Activated CD4-positive, alpha-beta T cell treated with anti-CD3 and anti-CD28 coated beads for 36 hours (primary cell): ENCODE data around the gene PIK3CD. TPM values are rescaled to one million over a fixed set of nuclear protein-coding genes. Genes with fewer than 3 reads are reported as not detected.

Source experiments
- ATAC-seq: fragments of 200-7000 bp; cut with Tn5 transposase; one replicate; pipeline ENCODE4 v1.10.0; 2021; ENCODE audit warnings: mild to moderate bottlenecking, moderate library complexity
- CTCF ChIA-PET: fragments of 350-600 bp; sonication (Branson Sonifier 250); formaldehyde crosslinking; loops from one replicate; lab custom pipeline; 2021; ENCODE audit warnings: antibody characterized with exemption; lab: Charles Lee
- POLR2A ChIA-PET: fragments of 350-600 bp; sonication (Branson Sonifier 250); formaldehyde crosslinking; loops from one replicate; lab custom pipeline; 2021; ENCODE audit warnings: antibody characterized with exemption, inconsistent platforms; lab: Charles Lee
- DNase-seq: peaks from one replicate; pipeline ENCODE4 v3.0.0-alpha.2; 2020
- H3K27ac Mint-ChIP-seq: one replicate; pipeline ENCODE4 v1.8.0; 2021; ENCODE audit warnings: mixed read lengths
- H3K27me3 Mint-ChIP-seq: one replicate; pipeline ENCODE4 v1.8.0; 2021; ENCODE audit warnings: mixed read lengths
- H3K36me3 Mint-ChIP-seq: one replicate; pipeline ENCODE4 v1.8.0; 2021; ENCODE audit warnings: low read depth, mixed read lengths
- H3K4me1 Mint-ChIP-seq: one replicate; pipeline ENCODE4 v1.8.0; 2021; ENCODE audit warnings: mixed read lengths
- H3K4me3 Mint-ChIP-seq: one replicate; pipeline ENCODE4 v1.8.0; 2021; ENCODE audit warnings: mild to moderate bottlenecking, moderate library complexity, mixed read lengths
- H3K9me3 Mint-ChIP-seq: one replicate; pipeline ENCODE4 v1.8.0; 2021; ENCODE audit warnings: low read depth, mixed read lengths
- intact Hi-C, 2 experiments: fragments of 100-400 bp; cut with DNase I in 1 of 2; cut with micrococcal nuclease in 1 of 2; formaldehyde crosslinking; loops; one replicate each; pipeline versions ENCODE4 v1.14.2 to v1.15.1; 2022 to 2024; cut with DNase I, micrococcal nuclease
- total RNA-seq, 2 experiments: library from RNA; stranded (reverse); gene quantifications; one replicate each; pipeline ENCODE4 v1.2.3, GENCODE V29; 2021

PIK3CD gene
- total RNA-seq, 2 experiments from 2014 or later: 96.4 to 114 TPM

DNA sequence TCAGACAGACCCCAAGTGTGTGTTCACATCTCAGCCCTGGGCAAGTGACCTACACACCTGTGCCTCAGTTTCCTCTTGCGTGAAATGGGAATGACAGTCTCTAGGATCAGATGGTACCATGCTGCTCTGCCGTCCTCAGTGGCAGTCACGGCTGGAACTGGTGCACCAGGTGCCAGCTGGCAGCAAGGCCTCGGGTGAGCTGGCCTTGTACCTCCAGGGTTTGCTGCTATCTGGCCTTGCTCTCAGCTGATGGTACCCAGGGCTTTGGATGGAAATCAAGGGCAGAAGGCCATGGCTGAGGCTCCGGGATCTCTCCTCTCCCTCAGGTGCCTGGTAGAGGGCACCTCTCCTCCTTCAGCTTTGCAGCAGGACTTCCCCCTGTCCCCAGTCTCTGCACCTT lies 41.5 kb upstream of the PIK3CD start:
- H3K4me3 Mint-ChIP-seq: no peak overlapping the region
- no peak overlapping the region for H3K27ac Mint-ChIP-seq
- no peaks in the 10 kb centered on the region for H3K4me1 Mint-ChIP-seq
- peaks cover 5% of the 10 kb centered on the region for H3K36me3 Mint-ChIP-seq
- no peak for DNase-seq
- H3K27me3 Mint-ChIP-seq: no peaks in the 10 kb centered on the region
- ChIA-PET POLR2A (no interaction called here), CTCF (no interaction called here)
- intact Hi-C loops: no loop called here
- no peaks in the 10 kb centered on the region for H3K9me3 Mint-ChIP-seq
- no peak for ATAC-seq

DNA sequence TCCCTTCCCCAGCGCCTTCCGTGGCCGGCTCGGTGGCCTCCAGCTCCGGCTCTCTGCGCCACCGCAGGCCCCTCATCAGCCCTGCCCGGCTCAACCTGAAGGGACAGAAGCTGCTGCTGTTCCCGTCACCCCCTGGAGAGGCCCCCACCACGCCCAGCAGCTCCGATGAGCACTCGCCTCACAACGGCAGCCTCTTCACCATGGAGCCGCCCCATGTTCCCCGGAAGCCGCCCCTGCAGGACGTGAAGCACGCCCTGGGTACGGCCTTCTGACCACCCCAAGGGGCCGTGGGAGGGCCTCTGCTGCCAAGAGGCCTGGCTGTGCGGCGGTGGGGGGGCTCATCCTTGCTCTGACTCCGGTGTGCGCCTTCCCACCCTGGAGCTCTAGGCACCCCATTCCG lies 41.0 kb upstream of the PIK3CD start:
- no peak for ATAC-seq
- intact Hi-C loops: no loop called here
- Mint-ChIP-seq H3K27me3 (no peaks in the 10 kb centered on the region), H3K36me3 (peaks cover 5% of the 10 kb centered on the region), H3K9me3 (no peaks in the 10 kb centered on the region), H3K4me3 (no peak overlapping the region), H3K4me1 (no peaks in the 10 kb centered on the region), H3K27ac (no peak overlapping the region)
- DNase-seq: no peak
- CTCF ChIA-PET: no interaction called here
- POLR2A ChIA-PET: no interaction called here

DNA sequence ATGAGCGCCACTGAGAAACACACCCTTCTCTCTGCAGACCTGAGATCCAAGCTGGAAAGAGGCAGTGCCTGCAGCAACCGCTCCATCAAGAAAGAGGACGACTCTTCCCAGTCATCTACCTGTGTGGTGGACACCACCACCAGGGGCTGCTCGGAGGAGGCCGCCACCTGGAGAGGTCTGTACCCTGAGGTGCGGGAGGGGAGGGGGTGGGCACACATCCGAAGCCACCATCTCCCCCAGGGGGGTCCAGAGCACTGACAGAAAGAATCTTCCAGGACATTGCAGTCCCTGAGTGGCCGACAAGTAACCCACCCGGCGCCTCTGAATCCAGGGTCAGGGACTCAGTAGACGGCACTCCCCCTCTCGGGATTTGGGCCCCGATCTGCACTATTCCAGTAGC lies 39.8 kb upstream of the PIK3CD start:
- DNase-seq (no peak), ATAC-seq (no peak)
- H3K9me3 Mint-ChIP-seq: no peaks in the 10 kb centered on the region
- CTCF ChIA-PET: no interaction called here
- H3K27me3 Mint-ChIP-seq: no peaks in the 10 kb centered on the region
- POLR2A ChIA-PET: no interaction called here
- no peak overlapping the region for H3K27ac Mint-ChIP-seq
- H3K4me3 Mint-ChIP-seq: no peak overlapping the region
- intact Hi-C loops: no loop called here
- peaks cover 5% of the 10 kb centered on the region for H3K36me3 Mint-ChIP-seq
- H3K4me1 Mint-ChIP-seq: no peaks in the 10 kb centered on the region

DNA sequence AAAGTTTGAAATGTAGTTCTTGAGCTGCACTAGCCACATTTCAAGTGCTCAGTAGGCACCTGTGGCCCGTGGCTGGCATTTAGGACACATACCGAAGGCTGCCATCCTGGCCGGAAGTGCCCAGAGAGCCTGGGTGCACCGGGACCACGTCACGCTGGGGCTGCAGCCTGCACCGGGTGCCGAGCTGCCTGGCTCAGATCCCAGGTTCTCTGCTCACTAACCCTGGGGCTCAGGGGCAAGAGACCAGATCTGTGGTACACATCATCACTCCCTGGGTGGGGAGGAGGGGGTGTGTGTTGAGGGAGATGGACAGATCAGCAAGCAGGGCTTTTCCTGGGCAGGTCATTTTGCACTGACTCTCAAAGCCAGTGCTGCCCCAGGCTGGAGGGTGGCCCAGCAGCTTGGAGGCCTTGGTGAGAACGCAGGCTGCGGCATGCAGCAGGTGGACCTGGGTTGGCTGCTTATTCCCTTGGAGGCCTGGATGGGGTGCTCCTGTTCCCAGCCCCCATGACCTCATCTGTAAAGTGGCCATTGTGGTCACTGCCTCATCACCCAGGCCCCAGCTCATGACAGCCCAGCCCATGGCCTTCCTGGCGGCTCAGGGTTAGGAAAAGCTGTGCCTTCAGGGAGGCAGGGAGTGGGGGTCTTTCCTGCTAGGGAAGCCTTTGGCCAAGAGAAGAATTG lies 39.2 kb upstream of the PIK3CD start:
- intact Hi-C loops: no loop called here
- Mint-ChIP-seq H3K36me3 (peaks cover 5% of the 10 kb centered on the region), H3K27me3 (no peaks in the 10 kb centered on the region), H3K27ac (no peak overlapping the region), H3K9me3 (no peaks in the 10 kb centered on the region), H3K4me1 (no peaks in the 10 kb centered on the region), H3K4me3 (no peak overlapping the region)
- ChIA-PET CTCF (no interaction called here), POLR2A (no interaction called here)
- DNase-seq: no peak
- ATAC-seq: no peak

DNA sequence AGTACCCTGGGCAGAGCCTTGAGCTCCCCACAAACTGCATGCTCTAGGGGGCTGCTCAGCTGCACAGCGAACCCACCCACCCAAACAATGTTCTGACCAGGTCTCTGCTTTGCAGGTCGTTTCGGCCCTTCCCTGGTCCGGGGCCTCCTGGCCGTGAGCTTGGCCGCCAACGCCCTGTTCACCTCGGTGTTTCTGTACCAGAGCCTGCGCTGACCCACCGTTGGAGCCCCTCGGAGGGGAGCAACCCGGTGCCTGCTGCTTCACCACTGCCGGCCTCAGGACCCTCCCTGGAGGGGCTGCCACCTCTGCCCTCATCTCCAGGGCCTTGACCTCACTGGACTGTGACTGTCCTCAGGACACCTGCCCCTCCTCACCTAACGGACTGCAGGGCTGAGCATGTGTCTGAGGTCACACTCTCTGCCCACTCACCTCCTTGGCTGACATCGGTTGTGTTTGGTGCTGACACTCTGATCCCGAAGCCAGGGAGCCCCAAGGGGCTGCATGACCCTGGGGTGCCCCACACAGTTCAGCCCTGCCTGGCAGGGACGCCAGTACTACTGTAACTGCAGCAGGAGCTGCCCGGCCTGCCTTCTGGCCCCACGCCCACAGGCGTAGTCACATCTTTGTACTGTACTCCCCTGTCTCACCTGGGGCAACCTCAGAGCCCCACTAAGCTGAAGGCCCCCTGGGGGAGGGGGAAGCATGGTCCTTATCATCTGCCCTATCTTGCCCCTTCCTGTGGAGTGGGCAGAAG lies 38.5 kb upstream of the PIK3CD start:
- no peaks in the 10 kb centered on the region for H3K9me3 Mint-ChIP-seq
- DNase-seq: no peak
- CTCF ChIA-PET: interaction anchor here (0.5 kb wide), 1 partner anchor 77 kb away, joined by 5 read pairs; no protein-coding TSS in a partner anchor
- H3K4me3 Mint-ChIP-seq: no peak overlapping the region
- no peaks in the 10 kb centered on the region for H3K27me3 Mint-ChIP-seq
- H3K4me1 Mint-ChIP-seq: no peaks in the 10 kb centered on the region
- no peak overlapping the region for H3K27ac Mint-ChIP-seq
- intact Hi-C loops: no loop called here
- POLR2A ChIA-PET: no interaction called here
- peaks cover 5% of the 10 kb centered on the region for H3K36me3 Mint-ChIP-seq
- ATAC-seq: no peak

DNA sequence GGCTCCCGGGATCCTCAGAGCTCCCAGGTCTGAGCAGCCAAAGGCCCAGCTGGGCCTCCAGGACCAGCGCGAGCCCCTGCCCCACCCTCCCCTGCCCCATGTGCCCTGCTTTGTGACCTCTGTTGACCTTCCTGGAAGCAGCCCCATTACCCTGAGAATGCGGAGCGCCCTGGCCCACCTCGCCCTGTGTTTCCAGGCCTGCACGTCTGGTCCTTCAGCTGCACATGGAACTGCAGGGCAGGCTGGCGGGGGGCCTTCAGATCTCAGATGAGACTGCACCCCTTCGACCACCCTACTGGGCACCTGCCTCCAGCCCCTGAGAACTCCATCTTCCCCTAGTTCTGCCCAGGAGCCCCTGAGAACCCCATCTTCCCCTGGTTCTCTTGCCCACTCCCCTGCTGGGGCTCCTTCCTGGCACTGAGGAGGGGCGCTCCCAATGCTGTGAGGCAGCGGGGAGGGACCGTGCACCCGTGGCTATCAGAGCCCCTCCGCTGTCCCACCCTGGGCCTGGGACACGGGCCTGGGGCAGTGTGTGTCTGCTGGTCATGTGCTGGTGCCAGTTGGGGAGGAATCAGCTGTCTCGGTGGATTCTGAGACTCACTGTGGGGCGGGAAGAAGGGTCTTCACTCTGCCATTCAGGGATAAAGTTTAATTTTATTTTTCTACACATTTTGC lies 37.8 kb upstream of the PIK3CD start:
- CTCF ChIA-PET: interaction anchor here (0.7 to 2.5 kb wide), 3 partner anchors 23 to 293 kb away, joined by 3 to 12 read pairs (median 3); no protein-coding TSS in a partner anchor
- ATAC-seq (no peak), DNase-seq (no peak)
- Mint-ChIP-seq H3K4me1 (no peaks in the 10 kb centered on the region), H3K36me3 (peaks cover 5% of the 10 kb centered on the region), H3K27ac (no peak overlapping the region), H3K27me3 (no peaks in the 10 kb centered on the region), H3K9me3 (no peaks in the 10 kb centered on the region), H3K4me3 (no peak overlapping the region)
- intact Hi-C loops: no loop called here
- POLR2A ChIA-PET: no interaction called here

DNA sequence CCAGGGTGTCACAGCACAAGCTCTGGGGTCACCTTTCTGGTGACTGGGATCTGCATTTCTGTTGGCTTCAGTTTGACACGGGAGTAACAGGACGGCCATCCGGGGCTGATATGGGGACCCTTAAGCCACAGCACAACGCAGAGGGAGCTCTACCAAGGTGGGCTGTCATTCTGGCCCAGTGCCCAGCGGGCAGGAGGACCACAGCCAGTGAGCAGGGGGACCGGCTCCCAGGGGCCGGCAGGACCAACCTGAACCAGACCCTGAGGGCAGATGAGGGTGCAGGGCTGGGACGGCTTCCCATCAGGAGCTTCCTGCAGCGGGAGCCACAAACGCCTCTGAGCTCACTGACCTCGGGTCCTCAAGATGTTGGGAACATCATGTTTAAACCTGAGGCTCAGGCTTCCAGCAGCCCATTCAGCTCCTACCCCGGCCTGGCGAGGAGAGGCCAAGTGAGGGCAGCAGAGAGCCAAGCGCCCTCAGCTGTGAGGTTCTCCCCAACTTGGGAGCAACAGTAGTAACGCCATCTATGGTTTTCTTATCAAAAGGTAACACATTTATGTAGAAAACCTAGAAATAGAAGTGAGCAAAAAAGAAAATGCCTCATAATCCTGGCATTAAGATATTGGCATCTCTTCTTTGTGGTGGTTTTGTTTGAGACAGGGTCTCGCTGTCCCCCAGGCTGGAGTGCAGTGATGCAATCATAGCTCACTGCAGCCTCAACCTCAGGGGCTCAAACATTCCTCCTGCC lies 36.0 kb upstream of the PIK3CD start:
- ATAC-seq (peak; percentile 93), DNase-seq (peak; percentile 79)
- CTCF ChIA-PET: interaction anchor here (0.7 to 2.5 kb wide), 16 partner anchors 11 to 841 kb away, joined by 3 to 12 read pairs (median 3); no protein-coding TSS in a partner anchor
- H3K4me3 Mint-ChIP-seq: no peak overlapping the region
- peaks cover 3% of the 10 kb centered on the region for H3K27me3 Mint-ChIP-seq
- no peaks in the 10 kb centered on the region for H3K9me3 Mint-ChIP-seq
- H3K36me3 Mint-ChIP-seq: peaks cover 2% of the 10 kb centered on the region
- H3K4me1 Mint-ChIP-seq: no peaks in the 10 kb centered on the region
- POLR2A ChIA-PET: no interaction called here
- no peak overlapping the region for H3K27ac Mint-ChIP-seq
- intact Hi-C loops: loop anchor here in 1 of 2 experiments (1.0 kb wide), 1 partner anchor 252 kb away; no protein-coding TSS in a partner anchor

DNA sequence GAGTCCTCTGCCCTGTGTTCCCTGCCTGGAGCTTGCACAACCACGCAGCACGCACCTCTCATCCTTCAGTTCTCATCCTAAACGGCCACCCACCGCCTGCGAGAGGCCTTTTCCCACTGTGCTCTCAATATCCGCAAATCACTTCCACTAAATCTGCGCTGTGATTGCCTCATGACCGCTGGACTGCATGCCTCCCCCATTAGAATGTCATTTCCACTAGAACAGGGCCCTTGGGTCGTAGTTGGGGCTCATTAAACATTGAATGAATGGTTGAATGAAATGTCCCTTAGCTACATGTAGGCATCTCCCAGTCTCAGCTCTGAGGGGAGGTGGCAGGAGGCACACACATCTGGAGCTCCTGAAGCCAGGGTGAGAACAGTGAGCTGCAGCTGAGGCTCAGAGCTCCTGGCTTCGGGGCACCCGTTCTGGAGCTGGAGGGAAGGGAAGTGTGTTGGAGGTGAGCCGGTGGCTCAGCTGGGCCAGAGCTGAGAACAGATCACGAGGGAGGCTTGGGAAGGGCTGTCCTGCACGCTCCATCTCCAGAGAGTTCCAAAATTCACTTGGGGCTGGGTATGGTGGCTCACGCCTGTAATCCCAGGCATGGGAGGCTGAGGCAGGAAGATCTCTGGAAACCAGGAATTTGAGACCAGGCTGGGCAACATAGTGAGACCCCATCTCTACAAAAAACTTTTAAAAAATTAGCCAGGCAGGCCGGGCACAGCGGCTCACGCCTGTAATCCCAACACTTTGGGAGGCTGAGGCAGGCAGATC lies 32.4 kb upstream of the PIK3CD start:
- POLR2A ChIA-PET: interaction anchor here (0.6 kb wide), 1 partner anchor 57 kb away, joined by 3 read pairs; no protein-coding TSS in a partner anchor
- no peak overlapping the region for H3K4me3 Mint-ChIP-seq
- intact Hi-C loops: no loop called here
- ATAC-seq (no peak), DNase-seq (no peak)
- H3K27ac Mint-ChIP-seq: no peak overlapping the region
- H3K36me3 Mint-ChIP-seq: no peaks in the 10 kb centered on the region
- no peaks in the 10 kb centered on the region for H3K9me3 Mint-ChIP-seq
- no peaks in the 10 kb centered on the region for H3K4me1 Mint-ChIP-seq
- H3K27me3 Mint-ChIP-seq: peaks cover 3% of the 10 kb centered on the region
- CTCF ChIA-PET: no interaction called here

DNA sequence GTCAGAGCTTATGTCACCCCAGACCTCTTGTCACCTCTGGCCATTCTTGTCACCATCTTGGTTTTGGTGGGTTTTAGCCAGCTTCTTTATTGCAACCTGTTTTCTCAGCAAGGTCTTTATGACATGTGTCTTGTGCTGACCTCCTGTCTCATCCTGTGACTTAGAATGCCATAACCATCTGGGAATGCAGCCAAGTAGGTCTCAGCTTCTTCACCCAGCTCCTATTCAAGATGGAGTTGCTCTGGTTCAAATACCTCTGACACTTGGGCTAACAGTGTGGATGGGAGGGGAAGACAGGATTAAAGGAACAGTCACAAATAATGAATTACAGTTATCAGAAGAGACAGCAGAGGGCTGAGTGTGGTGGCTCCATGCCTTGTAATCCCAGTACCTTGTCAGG lies 30.5 kb upstream of the PIK3CD start:
- no peaks in the 10 kb centered on the region for H3K36me3 Mint-ChIP-seq
- H3K27ac Mint-ChIP-seq: no peak overlapping the region
- no peaks in the 10 kb centered on the region for H3K9me3 Mint-ChIP-seq
- peaks cover 3% of the 10 kb centered on the region for H3K27me3 Mint-ChIP-seq
- no peak for ATAC-seq
- DNase-seq: no peak
- ChIA-PET CTCF (interaction anchor here (0.8 kb wide), 1 partner anchor 1199 kb away, joined by 3 read pairs; no protein-coding TSS in a partner anchor), POLR2A (interaction anchor here (1.3 kb wide), 1 partner anchor 14 kb away, joined by 3 read pairs; no protein-coding TSS in a partner anchor)
- H3K4me1 Mint-ChIP-seq: peaks cover 4% of the 10 kb centered on the region
- intact Hi-C loops: no loop called here
- no peak overlapping the region for H3K4me3 Mint-ChIP-seq

DNA sequence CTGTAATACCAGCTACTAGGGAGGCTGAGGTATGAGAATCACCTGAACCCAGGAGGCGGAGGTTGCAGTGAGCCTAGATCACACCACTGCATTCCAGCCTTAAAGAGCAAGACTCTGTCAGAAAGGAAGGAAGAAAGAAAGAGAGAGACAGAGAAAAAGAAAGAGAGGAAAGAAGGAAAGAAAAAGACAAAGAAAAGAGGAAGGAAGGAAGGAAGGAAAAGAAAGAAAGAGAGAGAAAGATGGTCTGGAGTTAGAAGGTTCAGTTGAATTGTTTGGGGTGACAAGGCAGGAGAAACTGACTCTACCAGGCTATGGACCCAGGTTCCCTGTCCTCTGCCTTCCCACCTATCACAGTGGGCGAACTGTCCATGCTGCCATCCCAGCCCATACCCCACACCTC lies 27.4 kb upstream of the PIK3CD start:
- H3K27ac Mint-ChIP-seq: no peak overlapping the region
- H3K4me3 Mint-ChIP-seq: no peak overlapping the region
- H3K4me1 Mint-ChIP-seq: peaks cover 24% of the 10 kb centered on the region
- POLR2A ChIA-PET: no interaction called here
- CTCF ChIA-PET: no interaction called here
- DNase-seq (no peak), ATAC-seq (no peak)
- intact Hi-C loops: no loop called here
- peaks cover 5% of the 10 kb centered on the region for H3K27me3 Mint-ChIP-seq
- H3K9me3 Mint-ChIP-seq: no peaks in the 10 kb centered on the region
- H3K36me3 Mint-ChIP-seq: no peaks in the 10 kb centered on the region
